ENCODE data around the gene CTDSPL2.
"Not testable (repeated sequence)": the region's sequence is repeated elsewhere in the genome, so short reads cannot be mapped to it uniquely, and the experiment has no call there.

The CTDSPL2 gene

GRCh38 chr15:44544745-44545144 is 117.3 kb downstream of the CTDSPL2 start:
- DNase-seq = not testable (repeated sequence)

- DNase-seq = no peak
Observed at GRCh38 chr15:44545913-44546802, 118.7 kb downstream of the CTDSPL2 start.

DNA sequence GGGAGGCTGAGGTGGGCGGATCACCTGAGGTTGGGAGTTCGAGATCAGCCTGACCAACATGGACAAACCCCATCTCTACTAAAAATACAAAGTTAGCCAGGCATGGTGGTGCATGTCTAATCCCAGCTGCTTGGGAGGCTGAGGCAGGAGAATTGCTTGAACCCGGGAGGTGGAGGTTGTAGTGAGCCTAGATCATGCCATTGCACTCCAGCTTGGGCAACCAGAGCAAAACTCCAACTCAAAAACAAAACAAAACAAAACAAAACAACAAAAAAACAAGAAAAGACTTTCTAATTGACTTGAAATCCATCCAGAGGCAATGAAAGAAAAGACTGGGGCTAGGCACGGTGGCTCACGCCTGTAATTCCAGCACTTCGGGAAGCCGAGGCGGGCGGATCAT is 121.7 kb downstream of the CTDSPL2 start:
- DNase-seq = not testable (repeated sequence)

DNA sequence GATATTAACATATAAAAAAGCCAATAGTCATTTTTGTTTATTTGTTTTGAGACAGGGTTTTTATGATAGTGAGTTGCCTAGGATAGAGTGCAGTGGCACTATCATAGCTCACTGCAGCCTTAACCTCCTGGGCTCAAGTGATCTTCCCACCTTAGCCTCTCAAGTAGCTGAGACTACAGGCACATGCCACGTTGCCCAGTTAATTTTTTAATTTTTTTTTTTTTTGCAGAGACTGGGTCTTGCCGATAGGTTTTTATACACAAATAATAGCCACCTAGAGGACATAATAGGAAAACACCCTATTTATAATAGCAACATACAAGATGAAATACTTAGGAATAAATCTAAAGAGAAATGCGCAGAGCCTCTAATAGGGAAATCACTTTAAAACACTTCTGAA is 122.8 kb downstream of the CTDSPL2 start:
- DNase-seq = no peak

DNA sequence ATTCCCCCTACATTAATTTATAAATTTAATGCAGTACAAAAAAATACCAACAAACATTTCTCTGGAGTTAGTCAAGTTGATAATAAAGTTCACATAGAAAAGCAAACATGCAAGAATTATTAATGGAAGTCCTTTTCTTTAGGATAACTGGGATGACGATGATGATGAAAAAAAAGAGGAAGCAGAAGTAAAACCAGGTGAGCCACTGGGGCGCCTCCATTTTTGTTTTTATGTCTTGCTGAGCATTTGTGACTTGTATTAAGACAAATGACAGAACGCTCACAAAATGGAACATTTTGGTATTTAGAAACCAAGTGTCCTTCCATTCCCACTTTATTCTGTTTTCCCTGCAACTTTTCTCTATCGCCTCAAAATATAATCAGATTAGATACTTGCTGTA is 123.3 kb downstream of the CTDSPL2 start:
- DNase-seq = no peak

DNA sequence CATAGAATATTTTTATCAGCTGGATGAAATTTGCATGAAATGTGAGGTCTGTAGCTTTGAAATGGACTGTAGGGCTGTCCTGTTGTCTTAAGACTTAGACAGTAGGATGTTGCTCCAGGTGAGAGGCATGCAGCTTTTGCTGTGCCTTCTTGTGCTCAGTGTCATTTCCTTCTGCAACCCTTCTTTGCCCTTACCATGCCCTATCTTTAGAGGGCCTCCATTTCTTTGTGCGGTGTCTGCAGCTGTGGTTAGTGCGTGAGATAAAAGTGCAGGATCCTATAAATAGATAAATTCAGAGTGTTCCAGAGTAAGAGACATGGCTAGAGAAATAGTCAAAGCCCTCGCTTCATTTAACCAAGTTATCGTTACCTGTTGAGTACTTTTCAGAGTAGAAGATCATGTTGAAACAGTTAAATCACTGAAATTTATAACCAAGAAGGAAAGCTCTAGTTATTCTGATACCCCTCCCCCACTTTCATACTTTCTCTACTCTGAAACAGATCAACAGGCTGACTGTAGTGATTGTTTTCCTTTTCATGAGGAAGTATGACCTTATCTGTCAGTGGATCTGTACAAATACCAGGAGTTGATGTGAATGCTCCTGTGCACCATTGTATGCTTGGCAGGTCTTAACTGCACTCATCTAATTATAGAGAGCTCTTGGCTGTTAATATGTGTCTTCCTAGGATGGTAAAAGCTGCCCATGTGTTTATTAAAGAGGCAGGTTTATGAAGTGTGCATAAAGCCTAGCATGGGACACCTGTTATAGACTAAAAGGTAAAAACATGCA is 127.7 kb downstream of the CTDSPL2 start:
- no peak for DNase-seq

DNA sequence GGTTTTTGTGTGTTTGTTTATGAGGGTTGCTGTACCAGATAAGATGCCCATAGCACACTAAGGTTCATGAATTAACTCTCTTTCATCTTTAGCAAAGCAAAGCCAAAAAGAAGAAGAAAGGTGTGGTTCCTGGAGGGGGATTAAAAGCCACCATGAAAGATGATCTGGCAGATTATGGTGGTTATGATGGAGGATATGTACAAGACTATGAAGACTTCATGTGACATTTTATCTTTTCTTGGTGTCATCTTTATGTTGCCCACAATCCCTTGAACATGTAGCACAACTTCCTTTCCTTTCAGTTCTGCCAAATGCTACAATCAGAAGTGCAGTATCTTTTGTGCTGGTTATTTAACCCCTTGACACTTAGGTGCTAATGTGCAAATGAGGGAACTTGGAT is 133.5 kb downstream of the CTDSPL2 start:
- DNase-seq = not testable (repeated sequence)

- DNase-seq = no peak
Observed at GRCh38 chr15:44565387-44566154, 138.1 kb downstream of the CTDSPL2 start.

- DNase-seq = no peak
Observed at GRCh38 chr15:44566155-44566540, 138.7 kb downstream of the CTDSPL2 start.

DNA sequence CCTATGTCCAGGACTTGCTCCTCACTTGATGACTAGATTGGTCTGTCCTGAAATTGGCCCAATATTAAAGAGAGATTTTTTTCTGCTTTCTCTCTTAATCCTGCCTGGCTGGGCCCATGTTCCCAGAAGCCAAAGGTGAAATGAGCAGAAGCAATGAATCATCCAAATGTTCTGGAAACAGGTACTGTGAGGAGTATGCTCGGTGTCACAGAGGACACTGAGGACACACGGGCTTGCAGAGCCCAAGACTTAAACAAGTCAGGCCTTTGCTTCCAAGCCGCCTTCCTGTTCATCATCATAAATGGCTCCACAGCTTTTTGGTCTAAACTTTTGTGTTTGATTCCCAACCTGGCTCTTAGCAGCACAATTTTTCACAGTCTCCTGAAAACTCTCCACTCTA is 140.9 kb downstream of the CTDSPL2 start:
- no peak for DNase-seq

- no peak for DNase-seq
Observed at GRCh38 chr15:44569316-44569715, 141.9 kb downstream of the CTDSPL2 start.

GRCh38 chr15:44570361-44570760 is 142.9 kb downstream of the CTDSPL2 start:
- DNase-seq = no peak

- DNase-seq = no peak
Observed at GRCh38 chr15:44573386-44573785, 146.0 kb downstream of the CTDSPL2 start.

- DNase-seq = no peak
Observed at GRCh38 chr15:44574734-44575133, 147.3 kb downstream of the CTDSPL2 start.

Data from NCI-H774 (cell line).